Progenitor cell of endocrine pancreas (in vitro differentiated cells): ENCODE results near the gene PHF12. TPM values are rescaled to one million over a fixed set of nuclear protein-coding genes. Genes with fewer than 3 reads are reported as not detected.

Experiments
- DNase-seq: peaks from one replicate; pipeline ENCODE4 v3.0.0; 2021; ENCODE audit warnings: low spot score; ENCODE audit not compliant: unreplicated experiment
- H3K27ac Mint-ChIP-seq: 2 replicates; pipeline ENCODE4 v1.8.0; 2021; ENCODE audit warnings: mild to moderate bottlenecking, moderate library complexity, mixed read lengths
- H3K27me3 Mint-ChIP-seq: 2 replicates; pipeline ENCODE4 v1.8.0; 2021; ENCODE audit warnings: mixed read lengths
- H3K36me3 Mint-ChIP-seq: 2 replicates; pipeline ENCODE4 v1.8.0; 2022; ENCODE audit warnings: mixed read lengths; ENCODE audit not compliant: insufficient read depth
- H3K4me1 Mint-ChIP-seq: 2 replicates; pipeline ENCODE4 v1.8.0; 2021; ENCODE audit warnings: low read depth, mixed read lengths
- H3K4me3 Mint-ChIP-seq: 2 replicates; pipeline ENCODE4 v1.8.0; 2021; ENCODE audit warnings: low read depth, mild to moderate bottlenecking, moderate library complexity, mixed read lengths
- H3K9me3 Mint-ChIP-seq: 2 replicates; pipeline ENCODE4 v1.8.0; 2021; ENCODE audit warnings: low read depth, mixed read lengths
- total RNA-seq: library from RNA; stranded (reverse); gene quantifications from 2 replicates; pipeline ENCODE4 v1.2.1, GENCODE V29; 2021
- TF ChIP-seq, protein P1 (sequence below): fragments of 200-600 bp; sonication (generic); IDR thresholded peaks from one replicate; pipeline ENCODE4 v1.5.0; 2021; ENCODE audit warnings: antibody characterized with exemption, mild to moderate bottlenecking; ENCODE audit not compliant: unreplicated experiment

The PHF12 gene
- total RNA-seq, 1 donor from 2014 or later, result 71.8 TPM

- Mint-ChIP-seq H3K36me3 (peaks cover 9% of the 10 kb centered on the region), H3K4me1 (no peaks in the 10 kb centered on the region), H3K4me3 (no peak overlapping the region), H3K27ac (no peak overlapping the region), H3K27me3 (no peaks in the 10 kb centered on the region), H3K9me3 (no peaks in the 10 kb centered on the region)
- no peak for DNase-seq
- TF ChIP-seq, protein P1, sequence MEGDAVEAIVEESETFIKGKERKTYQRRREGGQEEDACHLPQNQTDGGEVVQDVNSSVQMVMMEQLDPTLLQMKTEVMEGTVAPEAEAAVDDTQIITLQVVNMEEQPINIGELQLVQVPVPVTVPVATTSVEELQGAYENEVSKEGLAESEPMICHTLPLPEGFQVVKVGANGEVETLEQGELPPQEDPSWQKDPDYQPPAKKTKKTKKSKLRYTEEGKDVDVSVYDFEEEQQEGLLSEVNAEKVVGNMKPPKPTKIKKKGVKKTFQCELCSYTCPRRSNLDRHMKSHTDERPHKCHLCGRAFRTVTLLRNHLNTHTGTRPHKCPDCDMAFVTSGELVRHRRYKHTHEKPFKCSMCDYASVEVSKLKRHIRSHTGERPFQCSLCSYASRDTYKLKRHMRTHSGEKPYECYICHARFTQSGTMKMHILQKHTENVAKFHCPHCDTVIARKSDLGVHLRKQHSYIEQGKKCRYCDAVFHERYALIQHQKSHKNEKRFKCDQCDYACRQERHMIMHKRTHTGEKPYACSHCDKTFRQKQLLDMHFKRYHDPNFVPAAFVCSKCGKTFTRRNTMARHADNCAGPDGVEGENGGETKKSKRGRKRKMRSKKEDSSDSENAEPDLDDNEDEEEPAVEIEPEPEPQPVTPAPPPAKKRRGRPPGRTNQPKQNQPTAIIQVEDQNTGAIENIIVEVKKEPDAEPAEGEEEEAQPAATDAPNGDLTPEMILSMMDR, result no peak
These were observed 65.4 kb downstream of the PHF12 start for GRCh38 chr17:28885951-28886350.

- Mint-ChIP-seq H3K4me3 (no peak overlapping the region), H3K27ac (no peak overlapping the region), H3K27me3 (no peaks in the 10 kb centered on the region), H3K36me3 (peaks cover 9% of the 10 kb centered on the region), H3K4me1 (no peaks in the 10 kb centered on the region), H3K9me3 (no peaks in the 10 kb centered on the region)
- TF ChIP-seq, protein P1, result no peak
- no peak for DNase-seq
These were observed 66.0 kb downstream of the PHF12 start for GRCh38 chr17:28885363-28885762.

GRCh38 chr17:28883967-28884702 lies 67.2 kb downstream of the PHF12 start:
- TF ChIP-seq, protein P1, result no peak
- H3K4me1 Mint-ChIP-seq, result no peaks in the 10 kb centered on the region
- peak overlapping the region; percentile 33 for H3K27ac Mint-ChIP-seq
- no peak for DNase-seq
- no peaks in the 10 kb centered on the region for H3K9me3 Mint-ChIP-seq
- no peaks in the 10 kb centered on the region for H3K27me3 Mint-ChIP-seq
- H3K4me3 Mint-ChIP-seq, result no peak overlapping the region
- H3K36me3 Mint-ChIP-seq, result peaks cover 11% of the 10 kb centered on the region

DNA sequence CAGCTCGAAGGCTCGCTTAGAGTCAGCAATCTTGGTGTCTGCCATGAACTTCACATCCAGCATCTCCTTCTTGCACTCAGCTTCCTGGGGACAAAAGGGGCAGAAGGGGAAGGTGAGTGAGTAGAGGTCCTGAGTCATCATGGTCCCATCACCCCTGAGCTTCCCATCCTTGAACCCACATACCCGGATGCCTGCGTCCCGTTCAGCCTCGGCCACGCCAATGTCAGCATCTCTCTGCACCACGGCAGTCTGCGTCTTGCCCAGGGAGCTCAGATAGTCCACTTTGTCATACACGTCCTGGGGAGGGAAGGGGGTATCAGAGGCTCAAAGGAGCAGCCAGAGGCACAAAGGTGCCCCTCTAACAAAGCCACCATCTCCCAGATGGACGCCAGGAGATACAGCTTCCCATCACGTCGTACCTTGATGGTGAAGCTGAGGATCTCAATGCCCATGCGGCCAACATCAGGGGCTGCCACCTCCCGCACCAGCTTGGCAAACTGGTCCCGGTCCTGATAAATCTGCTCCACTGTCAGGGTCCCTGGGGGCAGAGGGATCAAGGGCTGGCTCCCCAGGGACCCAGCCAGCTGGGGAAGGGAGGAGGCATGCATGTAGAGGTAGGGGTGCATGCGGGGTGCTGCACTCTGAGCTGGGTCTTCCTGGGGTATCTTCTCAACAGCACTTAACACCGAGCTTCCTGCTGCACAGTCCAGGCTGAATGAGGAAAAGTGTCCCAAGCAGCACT lies 69.0 kb downstream of the PHF12 start:
- no peaks in the 10 kb centered on the region for H3K4me1 Mint-ChIP-seq
- no peak overlapping the region for H3K27ac Mint-ChIP-seq
- peaks cover 20% of the 10 kb centered on the region for H3K36me3 Mint-ChIP-seq
- no peaks in the 10 kb centered on the region for H3K27me3 Mint-ChIP-seq
- TF ChIP-seq, protein P1, result no peak
- peaks cover 3% of the 10 kb centered on the region for H3K9me3 Mint-ChIP-seq
- no peak for DNase-seq
- no peak overlapping the region for H3K4me3 Mint-ChIP-seq

DNA sequence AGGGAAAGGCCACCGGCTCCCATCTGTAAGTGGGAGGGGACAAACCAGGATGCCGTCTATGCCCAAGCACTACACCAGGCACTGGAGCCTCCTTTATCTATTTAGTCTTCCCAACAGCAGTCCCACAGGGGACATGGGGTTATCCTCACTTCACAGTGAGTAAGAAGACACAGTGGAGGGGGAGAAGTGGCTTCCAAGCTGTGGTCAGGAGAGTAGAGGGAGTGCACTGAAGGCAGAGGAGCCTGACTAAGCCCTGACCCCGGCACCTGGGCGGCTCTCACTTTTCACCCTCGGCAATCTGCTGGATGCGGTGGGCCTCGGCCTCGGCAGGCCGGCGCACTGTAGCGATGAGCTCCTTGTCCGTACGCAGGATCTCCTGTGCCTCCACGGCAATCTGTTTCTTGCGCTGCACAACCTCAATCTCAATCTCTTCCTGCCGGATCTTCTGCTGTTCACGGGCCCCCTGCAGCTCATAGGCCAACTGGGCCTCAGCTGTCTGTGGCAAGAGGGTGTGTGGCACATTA lies 69.7 kb downstream of the PHF12 start:
- H3K27me3 Mint-ChIP-seq, result no peaks in the 10 kb centered on the region
- no peak overlapping the region for H3K27ac Mint-ChIP-seq
- no peaks in the 10 kb centered on the region for H3K4me1 Mint-ChIP-seq
- DNase-seq, result no peak
- peaks cover 21% of the 10 kb centered on the region for H3K36me3 Mint-ChIP-seq
- H3K9me3 Mint-ChIP-seq, result peaks cover 3% of the 10 kb centered on the region
- no peak overlapping the region for H3K4me3 Mint-ChIP-seq
- TF ChIP-seq, protein P1, result no peak
